AG04450 (cell line): Measurements from ENCODE around the gene DTNBP1. TPM values are rescaled to one million over a fixed set of nuclear protein-coding genes. Genes with fewer than 3 reads are reported as not detected.

Source experiments
- CTCF ChIA-PET: fragments of 300-600, 350-600 bp; formaldehyde crosslinking; extraction: SDS; loops from one replicate; lab custom pipeline; 2022; ENCODE audit warnings: antibody characterized with exemption, inconsistent platforms; lab: Charles Lee
- POLR2A ChIA-PET: fragments of 350-600 bp; formaldehyde crosslinking; extraction: SDS; loops from one replicate; lab custom pipeline; 2021; ENCODE audit warnings: antibody characterized with exemption, inconsistent platforms; lab: Yijun Ruan, JAX
- DNase-seq: peaks from one replicate; pipeline ENCODE4 v3.0.0-alpha.2; 2011; ENCODE audit warnings: low read depth, low spot score
- H3K27ac ChIP-seq: one replicate; pipeline ENCODE4 v1.5.1; 2012; ENCODE audit warnings: low read depth, low read length, control low read depth
- H3K27me3 ChIP-seq: one replicate; pipeline ENCODE4 v1.6.0; 2012; ENCODE audit warnings: low read length; ENCODE audit not compliant: control insufficient read depth, insufficient read depth
- H3K4me3 ChIP-seq: 2 replicates; pipeline ENCODE4 v1.5.1; 2011; ENCODE audit warnings: mild to moderate bottlenecking, low read depth, low read length, control low read depth
- H3K9me3 ChIP-seq: 2 replicates; pipeline ENCODE4 v1.5.1; 2012; ENCODE audit warnings: low read length; ENCODE audit not compliant: control insufficient read depth, insufficient read depth
- polyA plus RNA-seq: library from polyadenylated mRNA; depleted of rRNA; stranded (reverse); fragments of >200 nt; gene quantifications from 2 replicates; pipeline ENCODE4 v1.2.3, GENCODE V29; 2011
- TF ChIP-seq, protein P1 (sequence below): IDR thresholded peaks from 2 replicates; pipeline ENCODE4 v1.5.1; 2011; ENCODE audit warnings: low read depth, low read length, control low read depth, inconsistent platforms

Gene DTNBP1
- polyA plus RNA-seq, 1 experiment = 15.2 TPM

DNA sequence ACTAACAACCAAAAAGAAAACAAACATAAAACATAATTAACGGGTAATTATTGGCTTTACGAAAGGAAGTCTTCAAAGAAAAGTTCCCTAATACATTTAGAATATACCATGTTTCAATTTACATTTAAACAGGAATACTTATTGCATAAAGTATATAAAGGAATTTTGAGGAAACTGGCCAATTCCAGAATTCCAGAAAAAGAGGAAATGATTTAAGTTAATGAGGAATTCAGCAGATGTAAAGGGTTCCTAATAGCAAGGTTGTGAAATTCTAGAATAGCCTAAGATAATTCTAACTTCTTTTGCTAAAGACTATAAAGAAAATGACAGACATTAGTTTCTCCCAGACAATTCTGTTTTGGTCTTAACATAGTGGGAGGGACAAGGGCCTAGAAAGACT is 35.0 kb downstream of the DTNBP1 start:
- no peaks in the 10 kb centered on the region for H3K9me3 ChIP-seq
- H3K27me3 ChIP-seq = no peaks in the 10 kb centered on the region
- H3K4me3 ChIP-seq = no peak overlapping the region
- no peak overlapping the region for H3K27ac ChIP-seq
- POLR2A ChIA-PET = no interaction called here
- TF ChIP-seq, protein P1, sequence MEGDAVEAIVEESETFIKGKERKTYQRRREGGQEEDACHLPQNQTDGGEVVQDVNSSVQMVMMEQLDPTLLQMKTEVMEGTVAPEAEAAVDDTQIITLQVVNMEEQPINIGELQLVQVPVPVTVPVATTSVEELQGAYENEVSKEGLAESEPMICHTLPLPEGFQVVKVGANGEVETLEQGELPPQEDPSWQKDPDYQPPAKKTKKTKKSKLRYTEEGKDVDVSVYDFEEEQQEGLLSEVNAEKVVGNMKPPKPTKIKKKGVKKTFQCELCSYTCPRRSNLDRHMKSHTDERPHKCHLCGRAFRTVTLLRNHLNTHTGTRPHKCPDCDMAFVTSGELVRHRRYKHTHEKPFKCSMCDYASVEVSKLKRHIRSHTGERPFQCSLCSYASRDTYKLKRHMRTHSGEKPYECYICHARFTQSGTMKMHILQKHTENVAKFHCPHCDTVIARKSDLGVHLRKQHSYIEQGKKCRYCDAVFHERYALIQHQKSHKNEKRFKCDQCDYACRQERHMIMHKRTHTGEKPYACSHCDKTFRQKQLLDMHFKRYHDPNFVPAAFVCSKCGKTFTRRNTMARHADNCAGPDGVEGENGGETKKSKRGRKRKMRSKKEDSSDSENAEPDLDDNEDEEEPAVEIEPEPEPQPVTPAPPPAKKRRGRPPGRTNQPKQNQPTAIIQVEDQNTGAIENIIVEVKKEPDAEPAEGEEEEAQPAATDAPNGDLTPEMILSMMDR = no peak
- DNase-seq = no peak
- CTCF ChIA-PET = interaction anchor here (1.0 kb wide), 1 partner anchor 1499 kb away, joined by 3 read pairs; no protein-coding TSS in a partner anchor

DNA sequence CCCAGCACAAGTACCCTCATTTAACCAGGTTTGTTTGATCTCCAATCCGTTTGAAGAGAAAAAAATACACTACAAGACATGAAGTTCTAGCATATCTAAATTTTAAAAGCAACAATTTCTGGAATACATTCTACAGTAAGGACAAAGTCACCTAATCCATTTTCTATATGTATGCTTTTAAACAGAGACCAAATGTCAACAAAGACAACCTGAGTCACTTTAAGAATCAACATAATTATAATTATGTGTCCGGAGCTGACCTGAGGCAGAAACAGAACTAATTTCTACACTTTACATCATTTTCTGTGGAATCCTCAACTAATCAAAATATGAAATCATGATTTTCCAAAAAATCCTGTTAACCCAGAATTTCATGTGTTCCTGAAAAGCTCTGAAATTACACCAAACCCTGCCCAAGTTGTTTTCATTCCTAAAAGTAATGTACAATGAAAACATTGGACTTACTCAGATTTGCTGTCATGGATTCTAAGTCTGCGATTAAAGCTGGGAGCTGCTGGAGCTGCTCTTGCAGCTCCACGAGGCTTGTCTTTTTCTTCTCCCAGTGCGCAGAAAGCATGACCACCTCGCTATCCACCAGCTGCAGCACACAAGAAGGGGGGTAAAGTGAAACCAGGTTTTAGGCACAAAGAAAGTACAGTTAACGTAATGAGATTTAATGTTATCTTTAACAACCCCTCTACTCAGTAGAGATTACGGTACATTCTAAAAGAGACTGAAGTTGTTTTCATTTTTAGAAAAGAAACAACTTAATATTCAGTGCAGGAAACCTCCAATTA is 35.8 kb downstream of the DTNBP1 start:
- Histone ChIP-seq H3K9me3 (no peaks in the 10 kb centered on the region), H3K27me3 (no peaks in the 10 kb centered on the region), H3K4me3 (no peak overlapping the region), H3K27ac (no peak overlapping the region)
- ChIA-PET POLR2A (no interaction called here), CTCF (interaction anchor here (1.0 kb wide), 1 partner anchor 1498 kb away, joined by 3 read pairs; no protein-coding TSS in a partner anchor)
- no peak for DNase-seq
- TF ChIP-seq, protein P1 = no peak

DNA sequence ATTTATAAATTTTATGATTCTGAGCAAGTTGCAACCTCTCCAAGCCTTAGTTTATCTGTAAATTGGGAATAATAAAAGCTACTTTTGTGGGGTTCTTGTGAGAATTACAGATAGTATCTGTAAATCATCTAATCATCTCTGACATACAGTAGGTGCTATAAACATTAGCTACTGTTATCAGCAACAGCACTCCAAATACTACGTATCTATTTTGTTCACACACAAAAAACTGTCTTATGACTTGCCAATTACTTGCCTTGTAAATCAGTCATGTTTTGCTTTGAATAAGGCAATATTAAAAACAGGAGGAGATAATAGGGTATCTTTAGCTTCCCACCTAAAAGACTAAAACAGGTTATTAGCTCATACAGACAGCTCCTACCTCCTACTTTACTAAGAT is 36.7 kb downstream of the DTNBP1 start:
- Histone ChIP-seq H3K4me3 (no peak overlapping the region), H3K9me3 (no peaks in the 10 kb centered on the region), H3K27ac (no peak overlapping the region), H3K27me3 (no peaks in the 10 kb centered on the region)
- POLR2A ChIA-PET = no interaction called here
- TF ChIP-seq, protein P1 = no peak
- CTCF ChIA-PET = interaction anchor here (1.2 kb wide), 1 partner anchor 1500 kb away, joined by 3 read pairs; no protein-coding TSS in a partner anchor
- no peak for DNase-seq

DNA sequence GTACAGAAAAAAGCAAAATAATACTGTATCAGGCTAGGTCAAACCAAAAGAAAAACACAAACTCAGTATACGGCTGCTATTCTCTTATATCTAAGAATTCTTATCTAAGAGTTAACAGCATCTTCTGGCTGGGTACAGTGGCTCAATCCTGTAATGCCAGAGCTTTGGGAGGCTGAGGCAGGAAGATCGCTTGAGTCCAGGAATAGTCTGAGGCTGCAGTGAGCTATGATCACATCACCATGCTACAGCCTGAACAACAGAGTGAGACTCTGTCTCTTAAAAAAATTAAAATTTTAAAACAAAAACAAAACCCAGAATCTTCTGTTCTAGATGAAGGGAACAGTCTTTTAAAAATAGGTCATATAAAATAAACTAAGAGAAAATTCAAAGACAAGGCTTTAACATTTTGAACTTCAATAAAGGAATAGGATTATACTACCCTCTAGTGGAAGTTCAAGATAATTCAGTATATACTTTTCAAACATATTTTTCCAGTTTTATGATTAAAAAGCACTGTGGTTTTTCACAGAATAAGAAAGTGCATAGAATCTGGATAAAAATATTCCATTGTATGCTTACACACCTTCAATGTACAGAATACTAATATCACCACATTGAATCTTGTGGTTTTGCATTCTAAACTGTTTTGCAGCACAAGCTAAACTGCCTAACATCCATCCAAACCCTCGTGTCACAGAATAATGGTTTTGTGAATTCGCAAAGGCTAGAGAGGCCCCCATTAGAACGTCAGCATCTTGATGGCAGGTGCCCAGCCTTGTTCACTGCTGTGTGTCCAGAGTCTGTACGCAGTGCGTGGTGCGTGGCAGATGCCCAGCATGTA is 39.3 kb downstream of the DTNBP1 start:
- TF ChIP-seq, protein P1 = peak; percentile 43
- CTCF ChIA-PET = interaction anchor here (0.6 to 3.2 kb wide), 24 partner anchors 9 to 1829 kb away, joined by 3 to 11 read pairs (median 4); no protein-coding TSS in a partner anchor

More for the DNA sequence above, 39.3 kb downstream of the DTNBP1 start:
- Histone ChIP-seq H3K9me3 (no peaks in the 10 kb centered on the region), H3K27ac (no peak overlapping the region), H3K4me3 (no peak overlapping the region), H3K27me3 (no peaks in the 10 kb centered on the region)
- POLR2A ChIA-PET = no interaction called here
- no peak for DNase-seq
